HepG2 (cell line): ENCODE measurements around the gene SLC5A12. TPM values are rescaled to one million over a fixed set of nuclear protein-coding genes. Genes with fewer than 3 reads are reported as not detected.

Experiments used
- ATAC-seq: fragments of 200-7000 bp; cut with Tn5 transposase; 3 replicates; pipeline ENCODE4 v1.9.1; 2020; ENCODE audit warnings: mild to moderate bottlenecking, moderate library complexity
- BruUV-seq: library from RNA; stranded (reverse); fragments of 400-500 nt; replicated peaks from 2 replicates; lab custom pipeline; 2021; lab: Mats Ljungman, UMichigan
- CTCF ChIA-PET: fragments of 300-600 bp; formaldehyde crosslinking; extraction: SDS; loops from one replicate; lab custom pipeline; 2021; ENCODE audit warnings: low total read pairs, inconsistent platforms, low intra/inter-chr PET ratio; lab: Yijun Ruan, JAX
- POLR2A ChIA-PET: fragments of 350-600 bp; sonication (Branson Sonifier 250); formaldehyde crosslinking; loops from one replicate; lab custom pipeline; 2020; ENCODE audit warnings: antibody characterized with exemption, inconsistent platforms; lab: Yijun Ruan, JAX
- DNase-seq: peaks from one replicate; pipeline ENCODE4 v3.0.0-alpha.2; 2015; ENCODE audit warnings: low spot score
- FAIRE-seq: peaks from 3 replicates; lab custom pipeline; 2011; peaks lifted over from hg19 to GRCh38; lab: Jason Lieb, UNC
- H2AFZ ChIP-seq: one replicate; pipeline ENCODE4 v1.6.1; 2011; ENCODE audit warnings: low read length, inconsistent platforms
- H3K27ac ChIP-seq: fragments of 300-600 bp; 3 replicates; pipeline ENCODE4 v1.8.0; 2011; ENCODE audit warnings: mixed run types, mild to moderate bottlenecking, mixed read lengths, low read length, inconsistent platforms; ENCODE audit not compliant: insufficient read depth; ENCODE audit errors: extremely low read length
- H3K27me3 ChIP-seq, 2 experiments: fragments of 200-600 bp in 1 of 2; 2 replicates in 1 of 2; 3 replicates in 1 of 2; pipeline versions ENCODE4 v1.6.0 to v1.8.0; 2011; ENCODE audit warnings: low read length in 2 of 2, mild to moderate bottlenecking in 2 of 2, moderate library complexity in 2 of 2, inconsistent platforms in 1 of 2; ENCODE audit not compliant: insufficient read depth in 2 of 2, control insufficient read depth in 1 of 2
- H3K36me3 ChIP-seq, 2 experiments: fragments of 200-600 bp in 1 of 2; replicated peaks in 1 of 2; 2 replicates in 1 of 2; 3 replicates in 1 of 2; pipeline versions ENCODE4 v1.5.1 to v1.8.0; 2011; ENCODE audit warnings: low read length in 2 of 2, inconsistent platforms in 1 of 2; ENCODE audit not compliant: insufficient read depth in 2 of 2, control insufficient read depth in 1 of 2
- H3K4me1 ChIP-seq: 2 replicates; pipeline ENCODE4 v1.5.1; 2012; ENCODE audit warnings: low read length, inconsistent platforms; ENCODE audit not compliant: insufficient read depth
- H3K4me2 ChIP-seq: 2 replicates; pipeline ENCODE4 v1.6.0; 2011; ENCODE audit warnings: low read depth, low read length, inconsistent platforms
- H3K4me3 ChIP-seq, 3 experiments: fragments of 200-600 bp in 1 of 3; sonication (generic), shearing (Covaris generic) in 1 of 3; replicated peaks in 1 of 3; 2 replicates each; pipeline ENCODE4 v1.5.1; 2011 to 2016; ENCODE audit warnings: low read length in 3 of 3, inconsistent platforms in 2 of 3, low read depth in 2 of 3, mild to moderate bottlenecking in 2 of 3, control low read depth in 1 of 3, mixed read lengths in 1 of 3; ENCODE audit not compliant: insufficient read depth in 1 of 3
- H3K79me2 ChIP-seq: one replicate; pipeline ENCODE4 v1.6.1; 2011; ENCODE audit warnings: low read length, inconsistent platforms; ENCODE audit not compliant: insufficient read depth
- H3K9ac ChIP-seq: 2 replicates; pipeline ENCODE4 v1.6.0; 2011; ENCODE audit warnings: mild to moderate bottlenecking, low read depth, low read length, inconsistent platforms; ENCODE audit not compliant: insufficient read depth
- H3K9me3 ChIP-seq: 2 replicates; pipeline ENCODE4 v1.5.1; 2012; ENCODE audit warnings: mild to moderate bottlenecking, low read length
- H4K20me1 ChIP-seq: 2 replicates; pipeline ENCODE4 v1.6.0; 2011; ENCODE audit warnings: inconsistent platforms, mild to moderate bottlenecking, low read length, moderate library complexity; ENCODE audit not compliant: insufficient read depth
- CBX1 ChIP-seq: IDR thresholded peaks from one replicate; pipeline ENCODE4 v1.6.1; 2016; ENCODE audit warnings: antibody characterized with exemption, low read depth
- CEBPB ChIP-seq: IDR thresholded peaks from 2 replicates; pipeline ENCODE4 v1.6.1; 2011; ENCODE audit warnings: low read depth, low read length, improper control_type of control experiment, borderline replicate concordance
- MED13 ChIP-seq: sonication (generic); formaldehyde crosslinking; IDR thresholded peaks from 2 replicates; pipeline ENCODE4 v1.5.0; 2020; ENCODE audit warnings: missing genetic modification reagents
- PCBP2 ChIP-seq: fragments of 200-400 bp; formaldehyde crosslinking; optimal IDR thresholded peaks from 2 replicates; pipeline ENCODE3; 2018; ENCODE audit warnings: low read length, low read depth; ENCODE audit not compliant: poor library complexity, severe bottlenecking
- SOX6 ChIP-seq, 2 experiments: fragments of 450-650 bp in 1 of 2; sonication (generic) in 1 of 2; formaldehyde crosslinking in 1 of 2; IDR thresholded peaks; 2 replicates each; pipeline versions ENCODE4 v1.4.0 to v1.6.1; 2017 to 2020; ENCODE audit warnings: antibody characterized with exemption in 1 of 2, mild to moderate bottlenecking in 1 of 2, missing genetic modification reagents in 1 of 2
- STAG1 ChIP-seq: sonication (generic); formaldehyde crosslinking; IDR thresholded peaks from 2 replicates; pipeline ENCODE4 v1.4.0; 2020; ENCODE audit warnings: missing genetic modification reagents
- ZBTB2 ChIP-seq: sonication (generic); formaldehyde crosslinking; IDR thresholded peaks from 2 replicates; pipeline ENCODE4 v1.8.0; 2022; ENCODE audit warnings: low read depth, missing genetic modification reagents
- ZC3H4 ChIP-seq: sonication (generic); formaldehyde crosslinking; IDR thresholded peaks from 2 replicates; pipeline ENCODE4 v1.4.0; 2020; ENCODE audit warnings: missing genetic modification reagents, borderline replicate concordance
- ZFP82 ChIP-seq: sonication (generic); formaldehyde crosslinking; IDR thresholded peaks from 2 replicates; pipeline ENCODE4 v1.5.1; 2020; ENCODE audit warnings: mild to moderate bottlenecking, missing genetic modification reagents, borderline replicate concordance
- ZKSCAN8 ChIP-seq: IDR thresholded peaks from 2 replicates; pipeline ENCODE4 v1.6.1; 2016; ENCODE audit warnings: borderline replicate concordance, missing genetic modification reagents, missing compliant biosample characterization
- ZNF10 ChIP-seq: sonication (generic); formaldehyde crosslinking; IDR thresholded peaks from 2 replicates; pipeline ENCODE4 v1.4.0; 2020; ENCODE audit warnings: mild to moderate bottlenecking, low read depth, missing genetic modification reagents, borderline replicate concordance
- ZNF143 ChIP-seq: sonication (generic); formaldehyde crosslinking; IDR thresholded peaks from 2 replicates; pipeline ENCODE4 v1.4.0; 2020; ENCODE audit warnings: missing genetic modification reagents
- ZNF225 ChIP-seq: sonication (generic); formaldehyde crosslinking; IDR thresholded peaks from 2 replicates; pipeline ENCODE4 v1.4.0; 2020; ENCODE audit warnings: mild to moderate bottlenecking, missing genetic modification reagents
- ZNF343 ChIP-seq: sonication (generic); formaldehyde crosslinking; IDR thresholded peaks from 2 replicates; pipeline ENCODE4 v1.4.0; 2020; ENCODE audit warnings: mild to moderate bottlenecking, missing genetic modification reagents
- ZNF644 ChIP-seq: IDR thresholded peaks from 2 replicates; pipeline ENCODE4 v1.6.1; 2016; ENCODE audit warnings: low read depth
- ZNF678 ChIP-seq: sonication (generic); formaldehyde crosslinking; IDR thresholded peaks from 2 replicates; pipeline ENCODE4 v1.4.0; 2020; ENCODE audit warnings: mild to moderate bottlenecking, missing genetic modification reagents
- ZNF768 ChIP-seq: sonication (generic); formaldehyde crosslinking; IDR thresholded peaks from 2 replicates; pipeline ENCODE4 v1.4.0; 2020; ENCODE audit warnings: missing genetic modification reagents
- WGBS: methylation state at CpG from one replicate; pipeline ENCODE4 v1.1.6; 2017; ENCODE audit warnings: low lambda C conversion rate; 5-methylcytosine and 5-hydroxymethylcytosine counted together
- in situ Hi-C: cut with HindIII; loops from 2 replicates; pipeline ENCODE4 v1.10.0; 2017; ENCODE audit warnings: low pct_unique_long_range_greater_than_20kb; ENCODE audit not compliant: extremely low pct_ligation_motif_present
- intact Hi-C: fragments of 100-400 bp; cut with micrococcal nuclease; formaldehyde crosslinking; loops from one replicate; pipeline ENCODE4 v1.10.0; 2022; ENCODE audit not compliant: unreplicated experiment
- polyA plus RNA-seq, 8 experiments: library from polyadenylated mRNA; depleted of rRNA in 3 of 8; stranded (reverse) in 7 of 8; unstranded in 1 of 8; fragments of >200 nt; fragmentation: Illumina TruSeq in 4 of 8; extraction: Trizol in 4 of 8; gene quantifications; 2 replicates each; pipeline versions ENCODE4 v1.2.1 to v1.2.3, GENCODE V29; 2011 to 2016; ENCODE audit warnings: low read depth in 4 of 8, missing spikeins in 1 of 8, mixed read lengths in 1 of 8; ENCODE audit not compliant: insufficient read depth in 1 of 8
- total RNA-seq, 5 experiments: library from RNA; depleted of rRNA; stranded (reverse); fragments of >200 nt; fragmentation: Illumina TruSeq; extraction: Trizol; gene quantifications; 2 replicates each; pipeline ENCODE4 v1.2.3, GENCODE V29; 2016; ENCODE audit warnings: low read depth in 1 of 5
- TF ChIP-seq, protein P1 (sequence below): sonication (generic); formaldehyde crosslinking; IDR thresholded peaks from 2 replicates; pipeline ENCODE4 v1.5.0; 2020; ENCODE audit warnings: mild to moderate bottlenecking, missing genetic modification reagents

Gene SLC5A12
- total and polyA plus RNA-seq, 2 of the 13 experiments (the other 11 are each of a cell fraction or from before 2014, with no cell fraction given) = not detected

- no peak overlapping the region for H3K9ac ChIP-seq
These were observed 42.5 kb upstream of the SLC5A12 start for GRCh38 chr11:26764315-26764714.

GRCh38 chr11:26762089-26762488 is 40.2 kb upstream of the SLC5A12 start:
- BruUV-seq = no TSS peak
- Histone ChIP-seq H3K9me3 (no peaks in the 10 kb centered on the region), H2AFZ (no peak overlapping the region), H3K79me2 (no peaks in the 10 kb centered on the region), H4K20me1 (no peaks in the 10 kb centered on the region), H3K4me3 (no peak overlapping the region), H3K4me2 (no peak overlapping the region), H3K9ac (no peak overlapping the region), H3K36me3 (no peaks in the 10 kb centered on the region), H3K4me1 (no peaks in the 10 kb centered on the region), H3K27ac (no peak overlapping the region), H3K27me3 (no peaks in the 10 kb centered on the region)
- CTCF ChIA-PET = no interaction called here
- ATAC-seq = no peak
- no peak for DNase-seq
- in situ Hi-C loops (loop anchor here (25.0 kb wide), 1 partner anchor 725 kb away; no protein-coding TSS in a partner anchor), intact Hi-C loops (no loop called here)
- POLR2A ChIA-PET = no interaction called here
- WGBS = 2% methylated on average over 5 of the region's 5 CpGs
- no peak for FAIRE-seq
- TF ChIP-seq ZNF225 (CRISPR knock-in tag) (no peak), STAG1 (CRISPR knock-in tag) (no peak), CBX1 (no peak), ZNF678 (no peak), CEBPB (no peak), MED13 (no peak)
- TF ChIP-seq, protein P1, sequence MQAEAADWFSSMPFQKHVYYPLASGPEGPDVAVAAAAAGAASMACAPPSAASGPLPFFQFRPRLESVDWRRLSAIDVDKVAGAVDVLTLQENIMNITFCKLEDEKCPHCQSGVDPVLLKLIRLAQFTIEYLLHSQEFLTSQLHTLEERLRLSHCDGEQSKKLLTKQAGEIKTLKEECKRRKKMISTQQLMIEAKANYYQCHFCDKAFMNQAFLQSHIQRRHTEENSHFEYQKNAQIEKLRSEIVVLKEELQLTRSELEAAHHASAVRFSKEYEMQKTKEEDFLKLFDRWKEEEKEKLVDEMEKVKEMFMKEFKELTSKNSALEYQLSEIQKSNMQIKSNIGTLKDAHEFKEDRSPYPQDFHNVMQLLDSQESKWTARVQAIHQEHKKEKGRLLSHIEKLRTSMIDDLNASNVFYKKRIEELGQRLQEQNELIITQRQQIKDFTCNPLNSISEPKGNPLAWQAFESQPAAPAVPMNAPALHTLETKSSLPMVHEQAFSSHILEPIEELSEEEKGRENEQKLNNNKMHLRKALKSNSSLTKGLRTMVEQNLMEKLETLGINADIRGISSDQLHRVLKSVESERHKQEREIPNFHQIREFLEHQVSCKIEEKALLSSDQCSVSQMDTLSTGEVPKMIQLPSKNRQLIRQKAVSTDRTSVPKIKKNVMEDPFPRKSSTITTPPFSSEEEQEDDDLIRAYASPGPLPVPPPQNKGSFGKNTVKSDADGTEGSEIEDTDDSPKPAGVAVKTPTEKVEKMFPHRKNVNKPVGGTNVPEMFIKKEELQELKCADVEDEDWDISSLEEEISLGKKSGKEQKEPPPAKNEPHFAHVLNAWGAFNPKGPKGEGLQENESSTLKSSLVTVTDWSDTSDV (CRISPR knock-in tag) = no peak

More at GRCh38 chr11:26764315-26764714, 42.5 kb upstream of the SLC5A12 start:
- intact Hi-C loops (no loop called here), in situ Hi-C loops (loop anchor here (25.0 kb wide), 1 partner anchor 723 kb away; no protein-coding TSS in a partner anchor)
- ATAC-seq = no peak
- no peaks in the 10 kb centered on the region for H3K9me3 ChIP-seq
- FAIRE-seq = no peak
- H4K20me1 ChIP-seq = no peaks in the 10 kb centered on the region
- H3K27me3 ChIP-seq = no peaks in the 10 kb centered on the region
- H3K27ac ChIP-seq = no peak overlapping the region
- 1% methylated on average over 5 of the region's 5 CpGs for WGBS
- H3K4me1 ChIP-seq = no peaks in the 10 kb centered on the region
- no peak overlapping the region for H3K4me3 ChIP-seq
- POLR2A ChIA-PET = no interaction called here
- H3K36me3 ChIP-seq = no peaks in the 10 kb centered on the region
- DNase-seq = no peak
- no peaks in the 10 kb centered on the region for H3K79me2 ChIP-seq
- no TSS peak for BruUV-seq
- no peak for TF ChIP-seq ZNF143 (CRISPR knock-in tag)
- no peak for TF ChIP-seq ZC3H4 (CRISPR knock-in tag)
- TF ChIP-seq ZFP82 (CRISPR knock-in tag) = no peak
- TF ChIP-seq ZNF343 (CRISPR knock-in tag) = no peak
- TF ChIP-seq ZNF644 (CRISPR knock-in tag) = no peak
- no peak for TF ChIP-seq SOX6 (IDR thresholded peaks at IDR 0.05)
- TF ChIP-seq SOX6 (CRISPR knock-in tag; IDR thresholded peaks at IDR 0.05) = no peak
- no peak for TF ChIP-seq ZNF768 (CRISPR knock-in tag)
- TF ChIP-seq PCBP2 = no peak
- TF ChIP-seq ZBTB2 (CRISPR knock-in tag) = no peak
- TF ChIP-seq ZNF10 (CRISPR knock-in tag) = no peak
- no peak for TF ChIP-seq ZKSCAN8
- no peak overlapping the region for H2AFZ ChIP-seq
- no peak overlapping the region for H3K4me2 ChIP-seq
- CTCF ChIA-PET = no interaction called here
